Inferior parietal cortex (tissue), 1 donor: Measurements from ENCODE around the gene ACTL10.

ENCODE experiments used
- DNase-seq: peaks from one replicate; pipeline ENCODE4 v3.0.0-alpha.2; 2016; ENCODE audit errors: extremely low spot score

Gene ACTL10

GRCh38 chr20:33663161-33664084 lies 3.3 kb upstream of the ACTL10 start:
- peak; percentile 74 for DNase-seq

- no peak for DNase-seq
These were observed 2.5 kb upstream of the ACTL10 start for GRCh38 chr20:33664085-33664761.

GRCh38 chr20:33664762-33665144 lies 2.0 kb upstream of the ACTL10 start:
- no peak for DNase-seq

GRCh38 chr20:33667245-33667675 lies 517 bp downstream of the ACTL10 start:
- DNase-seq, result no peak

- DNase-seq, result peak; percentile 67
These were observed 1.1 kb downstream of the ACTL10 start for GRCh38 chr20:33667676-33668465.

- no peak for DNase-seq
These were observed 1.9 kb downstream of the ACTL10 start for GRCh38 chr20:33668466-33669155.

GRCh38 chr20:33669224-33669623 lies 2.5 kb downstream of the ACTL10 start:
- no peak for DNase-seq

- DNase-seq, result peak; percentile 48
These were observed 3.3 kb downstream of the ACTL10 start for GRCh38 chr20:33669873-33670640.

GRCh38 chr20:33670715-33671499 lies 4.2 kb downstream of the ACTL10 start:
- no peak for DNase-seq

- DNase-seq, result no peak
These were observed 5.0 kb downstream of the ACTL10 start for GRCh38 chr20:33671573-33672288.

GRCh38 chr20:33672426-33673113 lies 5.8 kb downstream of the ACTL10 start:
- DNase-seq, result no peak

GRCh38 chr20:33673114-33673409 lies 6.3 kb downstream of the ACTL10 start:
- DNase-seq, result no peak

- DNase-seq, result no peak
These were observed 6.9 kb downstream of the ACTL10 start for GRCh38 chr20:33673410-33674293.

GRCh38 chr20:33674294-33675135 lies 7.8 kb downstream of the ACTL10 start, which contains the start of gene NECAB3:
Gene NECAB3, minus strand, starts transcription at chr20:33674428. Its CDS starts 76 bp downstream, at chr20:33674352.
- DNase-seq, result no peak

- no peak for DNase-seq
These were observed 8.6 kb downstream of the ACTL10 start for GRCh38 chr20:33675136-33675959.

GRCh38 chr20:33676121-33676520 lies 9.4 kb downstream of the ACTL10 start:
- no peak for DNase-seq
